ENCODE results near the gene LRRC17. TPM values are rescaled to one million over a fixed set of nuclear protein-coding genes. Genes with fewer than 3 reads are reported as not detected.

The LRRC17 gene
- total RNA-seq, 2 donors from 2014 or later: 22.3 to 24.6 TPM

- ATAC-seq (ENCODE audit: insufficient number of reproducible peaks, low FRiP score, low read depth) (no peak), DNase-seq (ENCODE audit: low spot score) (no peak)
- Histone ChIP-seq H3K27me3 (replicated peaks; ENCODE audit: insufficient read depth) (no peaks in the 10 kb centered on the region), H3K4me3 (peak overlapping the region; percentile 3), H3K4me1 (ENCODE audit: control insufficient read depth in 1 of 2, low read depth in 2 of 2) (peaks cover 39 to 66% of the 10 kb centered on the region in 2 donors), H3K36me3 (no peaks in the 10 kb centered on the region), H3K9me3 (no peaks in the 10 kb centered on the region), H3K27ac (peak overlapping the region; percentile 88 to 92)
- no peak for TF ChIP-seq CTCF (IDR thresholded peaks at IDR 0.05)
Observed at GRCh38 chr7:102992509-102992937, 79.7 kb downstream of the LRRC17 start.

GRCh38 chr7:102992938-102993717 lies 80.3 kb downstream of the LRRC17 start:
- H3K4me3 ChIP-seq: peak overlapping the region; percentile 3

GRCh38 chr7:102993718-102994029 lies 80.9 kb downstream of the LRRC17 start:
- no peaks in the 10 kb centered on the region for H3K36me3 ChIP-seq
- DNase-seq (ENCODE audit: low spot score): no peak

More at GRCh38 chr7:102992938-102993717, 80.3 kb downstream of the LRRC17 start:
- peak overlapping the region; percentile 88 to 92 for H3K27ac ChIP-seq
- DNase-seq (ENCODE audit: low spot score) (no peak), ATAC-seq (ENCODE audit: insufficient number of reproducible peaks, low FRiP score, low read depth) (peak; percentile 69)
- H3K36me3 ChIP-seq: no peaks in the 10 kb centered on the region
- no peaks in the 10 kb centered on the region for H3K9me3 ChIP-seq
- no peaks in the 10 kb centered on the region for H3K27me3 ChIP-seq (replicated peaks; ENCODE audit: insufficient read depth)
- TF ChIP-seq CTCF (IDR thresholded peaks at IDR 0.05): no peak
- peaks cover 39 to 65% of the 10 kb centered on the region in 2 donors for H3K4me1 ChIP-seq (ENCODE audit: control insufficient read depth in 1 of 2, low read depth in 2 of 2)

GRCh38 chr7:102994567-102994966 lies 81.8 kb downstream of the LRRC17 start:
- no peaks in the 10 kb centered on the region for H3K9me3 ChIP-seq
- TF ChIP-seq CTCF (IDR thresholded peaks at IDR 0.05): no peak
- H3K4me1 ChIP-seq (ENCODE audit: control insufficient read depth in 1 of 2, low read depth in 2 of 2): peaks cover 32 to 50% of the 10 kb centered on the region in 2 donors
- peak overlapping the region in 1 of 2 donors; percentile 27 for H3K27ac ChIP-seq
- DNase-seq (ENCODE audit: low spot score) (no peak), ATAC-seq (ENCODE audit: insufficient number of reproducible peaks, low FRiP score, low read depth) (no peak)
- no peaks in the 10 kb centered on the region for H3K27me3 ChIP-seq (replicated peaks; ENCODE audit: insufficient read depth)
- H3K36me3 ChIP-seq: no peaks in the 10 kb centered on the region
- H3K4me3 ChIP-seq: no peak overlapping the region

More at GRCh38 chr7:102993718-102994029, 80.9 kb downstream of the LRRC17 start:
- Histone ChIP-seq H3K9me3 (no peaks in the 10 kb centered on the region), H3K27ac (peak overlapping the region; percentile 88 to 92), H3K4me3 (no peak overlapping the region), H3K27me3 (replicated peaks; ENCODE audit: insufficient read depth) (no peaks in the 10 kb centered on the region), H3K4me1 (ENCODE audit: control insufficient read depth in 1 of 2, low read depth in 2 of 2) (peaks cover 38 to 59% of the 10 kb centered on the region in 2 donors)
- no peak for TF ChIP-seq CTCF (IDR thresholded peaks at IDR 0.05)
- no peak for ATAC-seq (ENCODE audit: insufficient number of reproducible peaks, low FRiP score, low read depth)

Other genes starting within 250 kb of the LRRC17 start
- gene POLR2J2, start 241.3 kb upstream of the LRRC17 start, total RNA-seq: 10 to 100 TPM in 1 of 2 donors, 1 to 10 TPM in 1; 3.4 to 14.3 TPM
- gene FAM185A, start 164.0 kb upstream of the LRRC17 start, total RNA-seq: 10 to 100 TPM; 19.0 to 22.4 TPM
- gene FBXL13, start 161.8 kb downstream of the LRRC17 start, total RNA-seq: 1 to 10 TPM in 1 of 2 donors, under 1 TPM in 1; 0.95 to 2.5 TPM
- 10 to 100 TPM; 46.7 to 49.4 TPM for gene ARMC10, start 162.1 kb downstream of the LRRC17 start, total RNA-seq
- 10 to 100 TPM; 10.7 to 27.7 TPM for gene NAPEPLD, start 236.1 kb downstream of the LRRC17 start, total RNA-seq